Endothelial cell of umbilical vein (primary cell): ENCODE measurements around the gene PARD3B. TPM values are rescaled to one million over a fixed set of nuclear protein-coding genes. Genes with fewer than 3 reads are reported as not detected.

ENCODE experiments used
- BruUV-seq: library from RNA; stranded (reverse); fragments of 400-500 nt; replicated peaks from 2 replicates; lab custom pipeline; 2021; lab: Mats Ljungman, UMichigan
- CTCF ChIA-PET: fragments of 300-600, 350-600 bp; sonication (Branson Sonifier 250); formaldehyde crosslinking; loops from one replicate; lab custom pipeline; 2021; ENCODE audit warnings: antibody characterized with exemption, inconsistent platforms; lab: Charles Lee
- POLR2A ChIA-PET: fragments of 300-600, 350-600 bp; sonication (Branson Sonifier 250); formaldehyde crosslinking; loops from one replicate; lab custom pipeline; 2021; ENCODE audit warnings: antibody characterized with exemption, inconsistent platforms; lab: Charles Lee
- DNase-seq: peaks from one replicate; pipeline ENCODE4 v3.0.0-alpha.2; 2011; ENCODE audit warnings: low read depth, low spot score
- FAIRE-seq: peaks from 2 replicates; lab custom pipeline; 2011; peaks lifted over from hg19 to GRCh38; lab: Jason Lieb, UNC
- H2AFZ ChIP-seq: 2 replicates; pipeline ENCODE4 v1.6.0; 2012; ENCODE audit warnings: low read depth, low read length, control low read depth, inconsistent platforms
- H3K27ac ChIP-seq: 2 replicates; pipeline ENCODE4 v1.5.1; 2011; ENCODE audit warnings: low read depth, mild to moderate bottlenecking, control low read depth, low read length, moderate library complexity; ENCODE audit not compliant: insufficient read depth
- H3K27me3 ChIP-seq, 2 experiments: 2 replicates each; pipeline versions ENCODE4 v1.6.0 to v1.6.1; 2011; ENCODE audit warnings: low read length in 2 of 2, mixed read lengths in 1 of 2; ENCODE audit not compliant: control insufficient read depth in 2 of 2, insufficient read depth in 2 of 2
- H3K36me3 ChIP-seq, 2 experiments: 2 replicates in 1 of 2; 3 replicates in 1 of 2; pipeline ENCODE4 v1.5.1; 2011; ENCODE audit warnings: low read length in 2 of 2, mild to moderate bottlenecking in 1 of 2, moderate library complexity in 1 of 2; ENCODE audit not compliant: control insufficient read depth in 2 of 2, insufficient read depth in 2 of 2; ENCODE audit errors: extremely low read depth in 1 of 2
- H3K4me1 ChIP-seq: 3 replicates; pipeline ENCODE4 v1.5.1; 2011; ENCODE audit warnings: mild to moderate bottlenecking, low read length; ENCODE audit not compliant: control insufficient read depth, insufficient read depth; ENCODE audit errors: extremely low read depth
- H3K4me2 ChIP-seq: 2 replicates; pipeline ENCODE4 v1.6.1; 2011; ENCODE audit warnings: low read length, control low read depth, mixed read lengths; ENCODE audit not compliant: insufficient read depth
- H3K4me3 ChIP-seq, 3 experiments: fragments of 200-600 bp in 1 of 3; sonication (generic), shearing (Covaris generic) in 1 of 3; replicated peaks in 1 of 3; 2 replicates each; pipeline ENCODE4 v1.5.1; 2011 to 2016; ENCODE audit warnings: control low read depth in 3 of 3, low read length in 3 of 3, mild to moderate bottlenecking in 2 of 3, inconsistent platforms in 1 of 3, low read depth in 1 of 3, moderate library complexity in 1 of 3; ENCODE audit not compliant: insufficient read depth in 1 of 3
- H3K79me2 ChIP-seq: 2 replicates; pipeline ENCODE4 v1.6.0; 2012; ENCODE audit warnings: low read length, inconsistent platforms; ENCODE audit not compliant: control insufficient read depth, insufficient read depth
- H3K9ac ChIP-seq: replicated peaks from 2 replicates; pipeline ENCODE3; 2011; ENCODE audit warnings: low read length, control low read depth; ENCODE audit not compliant: insufficient read depth; ENCODE audit errors: extremely low read depth
- H3K9me1 ChIP-seq: replicated peaks from 3 replicates; pipeline ENCODE4 v1.6.0; 2011; ENCODE audit warnings: mild to moderate bottlenecking, low read length; ENCODE audit not compliant: control insufficient read depth, insufficient read depth; ENCODE audit errors: extremely low read depth
- H3K9me3 ChIP-seq: replicated peaks from 2 replicates; pipeline ENCODE4 v1.5.1; 2012; ENCODE audit warnings: low read length, inconsistent platforms; ENCODE audit not compliant: control insufficient read depth, insufficient read depth
- H4K20me1 ChIP-seq: replicated peaks from 2 replicates; pipeline ENCODE3; 2011; ENCODE audit warnings: mild to moderate bottlenecking, low read length; ENCODE audit not compliant: control insufficient read depth, insufficient read depth; ENCODE audit errors: extremely low read depth
- EZH2 ChIP-seq: IDR thresholded peaks from 2 replicates; pipeline ENCODE4 v1.6.1; 2012; ENCODE audit warnings: borderline replicate concordance, low read depth, mild to moderate bottlenecking, moderate library complexity, low read length, inconsistent platforms; ENCODE audit not compliant: severe bottlenecking
- FOS ChIP-seq: IDR thresholded peaks from 2 replicates; pipeline ENCODE4 v1.6.1; 2011; ENCODE audit warnings: mild to moderate bottlenecking, low read length, moderate library complexity, borderline replicate concordance; ENCODE audit not compliant: insufficient read depth
- GATA2 ChIP-seq: IDR thresholded peaks from 2 replicates; pipeline ENCODE4 v1.7.0; 2011; ENCODE audit warnings: low read depth, mild to moderate bottlenecking, moderate library complexity, mixed read lengths, low read length; ENCODE audit not compliant: insufficient read length, insufficient read depth
- JUN ChIP-seq: IDR thresholded peaks from 2 replicates; pipeline ENCODE4 v1.6.1; 2011; ENCODE audit warnings: borderline replicate concordance, low read depth; ENCODE audit not compliant: insufficient read length, insufficient read depth
- MYC ChIP-seq: IDR thresholded peaks from one replicate; pipeline ENCODE4 v1.6.1; 2011; ENCODE audit warnings: mild to moderate bottlenecking, low read depth, low read length
- POLR2A ChIP-seq: IDR thresholded peaks from 2 replicates; pipeline ENCODE4 v1.6.1; 2012; ENCODE audit warnings: low read depth, mild to moderate bottlenecking, control low read depth, low read length
- POLR2AphosphoS5 ChIP-seq: IDR thresholded peaks from 2 replicates; pipeline ENCODE4 v1.6.1; 2012; ENCODE audit warnings: low read depth, mild to moderate bottlenecking, control low read depth, low read length, moderate library complexity; ENCODE audit not compliant: insufficient read depth
- dilution Hi-C: fragments of 300-500 bp; cut with MboI; formaldehyde crosslinking; loops from one replicate; pipeline ENCODE4 v1.15.0; 2019; ENCODE audit warnings: low sequenced_read_pairs; ENCODE audit not compliant: extremely low pct_ligation_motif_present
- intact Hi-C: fragments of 100-400 bp; cut with micrococcal nuclease; formaldehyde crosslinking; loops from one replicate; pipeline ENCODE4 v1.10.0; 2022
- polyA plus RNA-seq, 4 experiments: library from polyadenylated mRNA; depleted of rRNA in 3 of 4; stranded (reverse) in 3 of 4; unstranded in 1 of 4; fragments of >200 nt; gene quantifications; 2 replicates each; pipeline versions ENCODE4 v1.2.1 to v1.2.3, GENCODE V29; 2011 to 2012; ENCODE audit warnings: missing spikeins in 1 of 4
- total RNA-seq: library from RNA; stranded (reverse); gene quantifications from 2 replicates; pipeline ENCODE4 v1.2.3, GENCODE V29; 2021
- TF ChIP-seq, protein P1 (sequence below), 2 donors: IDR thresholded peaks; 1 replicate in 1 of 2; 2 replicates in 1 of 2; pipeline ENCODE4 v1.5.1; 2011; ENCODE audit warnings: low read length in 2 of 2, mild to moderate bottlenecking in 2 of 2, moderate library complexity in 2 of 2, control low read depth in 1 of 2, inconsistent platforms in 1 of 2, low read depth in 1 of 2; ENCODE audit not compliant: insufficient read depth in 1 of 2; ENCODE audit errors: extremely low read depth in 1 of 2
- TF ChIP-seq, protein P2 (sequence below): IDR thresholded peaks from 2 replicates; pipeline ENCODE4 v1.6.1; 2011; ENCODE audit not compliant: insufficient read depth, insufficient read length

Gene PARD3B
- total and polyA plus RNA-seq, 2 donors (not counting 3 experiments of a cell fraction or from before 2014, with no cell fraction given) = 2.2 to 30.9 TPM

DNA sequence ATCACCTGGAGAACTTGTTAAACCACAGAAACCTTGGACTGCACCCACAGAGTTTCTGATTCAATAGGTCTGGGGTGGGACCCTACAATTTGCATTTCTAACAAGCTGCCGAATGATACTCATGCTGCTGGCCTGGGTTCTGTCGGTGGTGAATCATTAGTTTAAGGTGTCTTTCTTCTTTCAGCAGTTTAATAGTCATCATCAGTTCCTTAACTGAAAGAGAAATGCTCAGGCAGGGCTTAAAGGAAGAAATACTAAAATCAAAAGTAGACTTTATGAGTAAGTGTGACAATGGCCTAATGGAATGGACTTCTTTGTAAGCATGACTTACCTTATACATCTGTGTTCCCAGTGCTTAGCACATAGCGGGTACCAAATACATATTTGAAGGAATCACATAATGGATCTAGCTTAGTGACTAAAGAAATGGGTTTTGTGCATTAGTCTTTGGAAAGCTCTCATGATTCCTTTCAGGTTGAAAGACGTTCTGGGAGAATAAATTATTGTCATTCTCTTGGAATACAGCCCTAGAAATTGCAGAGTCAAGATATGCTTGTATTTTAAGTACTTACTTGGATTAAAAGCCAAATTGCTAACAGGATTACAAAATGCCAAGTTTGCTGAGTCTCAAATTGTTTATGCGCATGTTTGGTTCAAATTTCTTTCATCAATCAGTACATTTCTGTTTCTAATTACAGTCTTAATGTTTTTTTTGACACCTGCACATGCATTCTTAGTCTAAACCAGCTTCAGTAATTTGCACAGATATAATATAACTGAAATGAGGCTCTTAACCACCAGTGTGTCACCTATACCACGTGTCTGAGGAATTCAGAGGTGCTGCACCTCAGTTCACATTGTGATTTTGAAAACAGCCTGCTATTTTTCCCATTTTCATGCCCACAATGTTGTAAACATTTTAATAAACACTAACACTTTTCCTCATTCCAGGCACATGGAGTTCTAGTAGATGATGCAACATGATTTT is 916.7 kb downstream of the PARD3B start:
- intact Hi-C loops (no loop called here), dilution Hi-C loops (no loop called here)
- no peak for TF ChIP-seq POLR2A
- TF ChIP-seq JUN = no peak
- TF ChIP-seq FOS = no peak
- TF ChIP-seq EZH2 = no peak
- no peak overlapping the region for H3K4me2 ChIP-seq
- H3K27ac ChIP-seq = no peak overlapping the region
- H3K4me1 ChIP-seq = no peaks in the 10 kb centered on the region
- ChIA-PET CTCF (no interaction called here), POLR2A (no interaction called here)
- no peak overlapping the region for H2AFZ ChIP-seq
- no peaks in the 10 kb centered on the region for H3K9me3 ChIP-seq
- H3K36me3 ChIP-seq = no peaks in the 10 kb centered on the region
- H3K9me1 ChIP-seq = no peaks in the 10 kb centered on the region
- H3K27me3 ChIP-seq = no peaks in the 10 kb centered on the region
- no peak overlapping the region for H3K9ac ChIP-seq
- BruUV-seq = no TSS peak
- no peaks in the 10 kb centered on the region for H4K20me1 ChIP-seq
- no peak overlapping the region for H3K4me3 ChIP-seq
- DNase-seq (no peak), FAIRE-seq (no peak)
- no peaks in the 10 kb centered on the region for H3K79me2 ChIP-seq

DNA sequence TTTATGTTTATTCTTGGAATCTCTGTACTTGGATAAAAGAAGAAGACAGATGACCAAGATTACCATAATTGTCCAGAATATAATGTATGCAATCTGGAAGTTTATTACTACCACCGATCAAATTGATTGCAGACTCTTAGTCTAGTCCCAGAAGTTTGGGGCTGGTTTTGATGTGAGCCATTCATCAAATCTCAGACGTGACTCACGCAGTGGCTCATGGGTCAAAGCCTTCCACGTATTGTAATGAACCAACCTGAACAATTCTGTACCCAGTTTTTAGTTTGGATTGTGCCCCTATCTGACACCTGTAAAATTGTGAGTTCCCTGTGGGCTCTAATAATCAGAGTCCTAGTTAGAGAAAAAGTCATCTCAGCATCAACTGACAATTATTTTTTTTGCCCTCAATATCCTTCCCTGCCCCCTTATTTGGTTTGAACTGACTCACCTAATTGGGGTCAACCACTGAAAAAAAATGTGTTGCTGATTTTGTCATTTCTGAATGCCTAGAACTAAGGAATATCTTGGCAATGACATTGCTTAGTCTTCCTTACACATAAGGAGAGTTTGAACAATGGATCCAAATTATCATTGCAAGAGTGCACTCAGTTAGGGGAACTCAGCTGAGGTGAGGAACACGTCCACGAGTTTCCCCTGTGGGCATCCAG is 917.5 kb downstream of the PARD3B start:
- no peak overlapping the region for H3K27ac ChIP-seq
- no peak overlapping the region for H3K9ac ChIP-seq
- POLR2A ChIA-PET = no interaction called here
- CTCF ChIA-PET = no interaction called here
- no peaks in the 10 kb centered on the region for H3K79me2 ChIP-seq
- no peak for DNase-seq
- TF ChIP-seq POLR2A (no peak), FOS (no peak), POLR2AphosphoS5 (no peak), MYC (no peak), GATA2 (no peak), JUN (no peak), EZH2 (no peak)
- TF ChIP-seq, protein P1, sequence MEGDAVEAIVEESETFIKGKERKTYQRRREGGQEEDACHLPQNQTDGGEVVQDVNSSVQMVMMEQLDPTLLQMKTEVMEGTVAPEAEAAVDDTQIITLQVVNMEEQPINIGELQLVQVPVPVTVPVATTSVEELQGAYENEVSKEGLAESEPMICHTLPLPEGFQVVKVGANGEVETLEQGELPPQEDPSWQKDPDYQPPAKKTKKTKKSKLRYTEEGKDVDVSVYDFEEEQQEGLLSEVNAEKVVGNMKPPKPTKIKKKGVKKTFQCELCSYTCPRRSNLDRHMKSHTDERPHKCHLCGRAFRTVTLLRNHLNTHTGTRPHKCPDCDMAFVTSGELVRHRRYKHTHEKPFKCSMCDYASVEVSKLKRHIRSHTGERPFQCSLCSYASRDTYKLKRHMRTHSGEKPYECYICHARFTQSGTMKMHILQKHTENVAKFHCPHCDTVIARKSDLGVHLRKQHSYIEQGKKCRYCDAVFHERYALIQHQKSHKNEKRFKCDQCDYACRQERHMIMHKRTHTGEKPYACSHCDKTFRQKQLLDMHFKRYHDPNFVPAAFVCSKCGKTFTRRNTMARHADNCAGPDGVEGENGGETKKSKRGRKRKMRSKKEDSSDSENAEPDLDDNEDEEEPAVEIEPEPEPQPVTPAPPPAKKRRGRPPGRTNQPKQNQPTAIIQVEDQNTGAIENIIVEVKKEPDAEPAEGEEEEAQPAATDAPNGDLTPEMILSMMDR (IDR thresholded peaks at IDR 0.05; ENCODE audit: extremely low read depth in 1 of 2, insufficient read depth in 1 of 2, low read depth in 1 of 2, low read length in 2 of 2) = no peak
- TF ChIP-seq, protein P2, sequence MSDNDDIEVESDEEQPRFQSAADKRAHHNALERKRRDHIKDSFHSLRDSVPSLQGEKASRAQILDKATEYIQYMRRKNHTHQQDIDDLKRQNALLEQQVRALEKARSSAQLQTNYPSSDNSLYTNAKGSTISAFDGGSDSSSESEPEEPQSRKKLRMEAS = no peak
- no peaks in the 10 kb centered on the region for H3K9me1 ChIP-seq
- H2AFZ ChIP-seq = no peak overlapping the region
- no peaks in the 10 kb centered on the region for H3K9me3 ChIP-seq
- H3K4me3 ChIP-seq = no peak overlapping the region
- no peaks in the 10 kb centered on the region for H3K36me3 ChIP-seq
- dilution Hi-C loops = no loop called here
- BruUV-seq = no TSS peak
- no peaks in the 10 kb centered on the region for H3K27me3 ChIP-seq
- no peak for FAIRE-seq
- no peaks in the 10 kb centered on the region for H3K4me1 ChIP-seq
- no peaks in the 10 kb centered on the region for H4K20me1 ChIP-seq
- intact Hi-C loops = no loop called here
- H3K4me2 ChIP-seq = no peak overlapping the region
